H9 (cell line): ENCODE data around the gene MYO10. TPM values are rescaled to one million over a fixed set of nuclear protein-coding genes. Genes with fewer than 3 reads are reported as not detected.

Source experiments
- DNase-seq: peaks from one replicate; pipeline ENCODE4 v3.0.0-alpha.2; 2017
- H2AFZ ChIP-seq: one replicate; pipeline ENCODE4 v1.6.1; 2013; ENCODE audit warnings: mild to moderate bottlenecking, low read length, control low read depth, moderate library complexity
- H2AK5ac ChIP-seq: 2 replicates; pipeline ENCODE4 v1.6.1; 2013; ENCODE audit warnings: low read length, control low read depth, mixed read lengths; ENCODE audit not compliant: insufficient read length
- H2BK120ac ChIP-seq: one replicate; pipeline ENCODE4 v1.6.1; 2013; ENCODE audit warnings: low read depth, mild to moderate bottlenecking, low read length, control low read depth, inconsistent platforms; ENCODE audit not compliant: poor library complexity, severe bottlenecking
- H2BK12ac ChIP-seq: 2 replicates; pipeline ENCODE4 v1.6.1; 2013; ENCODE audit warnings: low read length, control low read depth, mixed read lengths, low read depth; ENCODE audit not compliant: insufficient read length
- H2BK15ac ChIP-seq: 2 replicates; pipeline ENCODE4 v1.6.1; 2013; ENCODE audit warnings: low read depth, low read length, control low read depth
- H2BK20ac ChIP-seq: one replicate; pipeline ENCODE4 v1.6.1; 2013; ENCODE audit warnings: low read depth, mild to moderate bottlenecking, low read length, control low read depth, inconsistent platforms; ENCODE audit not compliant: poor library complexity, severe bottlenecking
- H2BK5ac ChIP-seq: 2 replicates; pipeline ENCODE4 v1.6.1; 2013; ENCODE audit warnings: low read length, control low read depth, mixed read lengths; ENCODE audit not compliant: insufficient read length
- H3K14ac ChIP-seq: 2 replicates; pipeline ENCODE4 v1.6.1; 2013; ENCODE audit warnings: low read length, control low read depth; ENCODE audit not compliant: insufficient read depth
- H3K18ac ChIP-seq: 2 replicates; pipeline ENCODE4 v1.6.1; 2013; ENCODE audit warnings: low read depth, mild to moderate bottlenecking, mixed read lengths, low read length, control low read depth; ENCODE audit not compliant: insufficient read length
- H3K23ac ChIP-seq: 2 replicates; pipeline ENCODE4 v1.6.1; 2013; ENCODE audit warnings: low read length, control low read depth, mixed read lengths, low read depth; ENCODE audit not compliant: insufficient read length
- H3K23me2 ChIP-seq: 2 replicates; pipeline ENCODE4 v1.6.1; 2013; ENCODE audit warnings: low read depth, mild to moderate bottlenecking, mixed read lengths, low read length, control low read depth; ENCODE audit not compliant: insufficient read length, poor library complexity, severe bottlenecking
- H3K27ac ChIP-seq: 2 replicates; pipeline ENCODE4 v1.5.1; 2013; ENCODE audit warnings: low read length, control low read depth, mixed read lengths, low read depth; ENCODE audit not compliant: insufficient read length
- H3K27me3 ChIP-seq: 2 replicates; pipeline ENCODE4 v1.6.1; 2013; ENCODE audit warnings: low read length, control low read depth, inconsistent platforms; ENCODE audit not compliant: insufficient read depth
- H3K4ac ChIP-seq: 2 replicates; pipeline ENCODE4 v1.6.1; 2013; ENCODE audit warnings: low read depth, mild to moderate bottlenecking, control low read depth, inconsistent platforms, low read length, moderate library complexity
- H3K4me1 ChIP-seq: 2 replicates; pipeline ENCODE4 v1.6.1; 2013; ENCODE audit warnings: low read length, control low read depth, inconsistent platforms; ENCODE audit not compliant: insufficient read depth
- H3K4me2 ChIP-seq: 2 replicates; pipeline ENCODE4 v1.6.1; 2013; ENCODE audit warnings: low read length, control low read depth, mixed read lengths; ENCODE audit not compliant: insufficient read length, insufficient read depth
- H3K56ac ChIP-seq: 2 replicates; pipeline ENCODE4 v1.6.1; 2013; ENCODE audit warnings: low read depth, mild to moderate bottlenecking, mixed read lengths, low read length, control low read depth; ENCODE audit not compliant: insufficient read length
- H3K79me1 ChIP-seq: 2 replicates; pipeline ENCODE4 v1.6.1; 2013; ENCODE audit warnings: low read depth, mild to moderate bottlenecking, moderate library complexity, low read length, control low read depth, inconsistent platforms; ENCODE audit not compliant: insufficient read depth, poor library complexity, severe bottlenecking
- H3K79me2 ChIP-seq: 2 replicates; pipeline ENCODE4 v1.6.1; 2013; ENCODE audit warnings: low read length, control low read depth, inconsistent platforms; ENCODE audit not compliant: insufficient read depth
- H3K9ac ChIP-seq: 2 replicates; pipeline ENCODE4 v1.6.1; 2013; ENCODE audit warnings: low read length, control low read depth, mixed read lengths; ENCODE audit not compliant: insufficient read length; ENCODE audit errors: extremely low read depth
- H3K9me3 ChIP-seq: one replicate; pipeline ENCODE4 v1.6.1; 2013; ENCODE audit warnings: low read depth, low read length, inconsistent platforms; ENCODE audit not compliant: control insufficient read depth
- H3T11ph ChIP-seq: one replicate; pipeline ENCODE4 v1.6.1; 2013; ENCODE audit warnings: mild to moderate bottlenecking, low read length, control low read depth, inconsistent platforms
- H4K20me1 ChIP-seq: one replicate; pipeline ENCODE4 v1.6.1; 2013; ENCODE audit not compliant: control insufficient read depth, insufficient read length, insufficient read depth
- H4K5ac ChIP-seq: 2 replicates; pipeline ENCODE4 v1.6.1; 2013; ENCODE audit warnings: low read depth, mild to moderate bottlenecking, mixed read lengths, low read length, control low read depth; ENCODE audit not compliant: insufficient read length
- H4K8ac ChIP-seq: replicated peaks from 2 replicates; pipeline ENCODE4 v1.6.1; 2013; ENCODE audit warnings: low read length, control low read depth, mixed read lengths, low read depth; ENCODE audit not compliant: insufficient read length
- H4K91ac ChIP-seq: 2 replicates; pipeline ENCODE4 v1.6.1; 2013; ENCODE audit warnings: low read depth, mild to moderate bottlenecking, moderate library complexity, mixed read lengths, low read length, control low read depth; ENCODE audit not compliant: insufficient read length
- H3K27ac Mint-ChIP-seq, 3 experiments: 2 replicates in 2 of 3; 3 replicates in 1 of 3; pipeline ENCODE4 v1.8.0; 2020 to 2021; ENCODE audit warnings: mixed read lengths in 3 of 3, mild to moderate bottlenecking in 1 of 3, moderate library complexity in 1 of 3
- H3K27me3 Mint-ChIP-seq: 2 replicates; pipeline ENCODE4 v1.8.0; 2021; ENCODE audit warnings: low read depth, mild to moderate bottlenecking, moderate library complexity, mixed read lengths
- H3K36me3 Mint-ChIP-seq, 3 experiments: 2 replicates in 2 of 3; 3 replicates in 1 of 3; pipeline ENCODE4 v1.8.0; 2020 to 2021; ENCODE audit warnings: low read depth in 3 of 3, mixed read lengths in 3 of 3; ENCODE audit not compliant: insufficient read depth in 1 of 3
- H3K4me1 Mint-ChIP-seq, 2 experiments: 2 replicates each; pipeline ENCODE4 v1.8.0; 2020; ENCODE audit warnings: mixed read lengths in 2 of 2
- H3K4me3 Mint-ChIP-seq, 2 experiments: 2 replicates in 1 of 2; 3 replicates in 1 of 2; pipeline ENCODE4 v1.8.0; 2020 to 2021; ENCODE audit warnings: mild to moderate bottlenecking in 2 of 2, mixed read lengths in 2 of 2, moderate library complexity in 1 of 2
- H3K9me3 Mint-ChIP-seq, 2 experiments: 2 replicates in 1 of 2; 3 replicates in 1 of 2; pipeline ENCODE4 v1.8.0; 2020; ENCODE audit warnings: mild to moderate bottlenecking in 2 of 2, mixed read lengths in 2 of 2, moderate library complexity in 1 of 2
- CTCF ChIP-seq: fragments of 200-600 bp; sonication (generic); conservative IDR thresholded peaks from 3 replicates; pipeline ENCODE4 v1.8.0; 2021; ENCODE audit warnings: antibody characterized with exemption, mild to moderate bottlenecking
- WGBS: extraction: QIAGEN DNeasy Blood & Tissue Kit; methylation state at CpG from one replicate; pipeline ENCODE4 v1.1.7; 2013; ENCODE audit warnings: missing lambda C conversion rate, low lambda C conversion rate, mixed read lengths; ENCODE audit not compliant: insufficient read length; ENCODE audit errors: extremely low coverage; 5-methylcytosine and 5-hydroxymethylcytosine counted together
- total RNA-seq: library from RNA; stranded (reverse); gene quantifications from 2 replicates; pipeline ENCODE4 v1.2.1, GENCODE V29; 2021

MYO10 gene
- total RNA-seq, 1 experiment from 2014 or later, result 127 TPM

- no peak for TF ChIP-seq CTCF
- Histone ChIP-seq H2AK5ac (no peak overlapping the region), H3K27ac (no peak overlapping the region), H3K4me2 (no peak overlapping the region), H2BK120ac (no peak overlapping the region), H2BK20ac (no peak overlapping the region), H2BK5ac (no peak overlapping the region), H2BK15ac (no peak overlapping the region), H3K79me1 (peaks cover 9% of the 10 kb centered on the region), H3K56ac (no peak overlapping the region), H4K20me1 (no peaks in the 10 kb centered on the region), H3K23me2 (no peaks in the 10 kb centered on the region), H2AFZ (no peak overlapping the region), H4K8ac (no peak overlapping the region), H3K4ac (no peak overlapping the region), H3K4me1 (no peaks in the 10 kb centered on the region), H3K9me3 (no peaks in the 10 kb centered on the region), H3K27me3 (no peaks in the 10 kb centered on the region), H4K5ac (no peak overlapping the region), H3K14ac (no peak overlapping the region), H3K79me2 (no peaks in the 10 kb centered on the region), H3K18ac (no peak overlapping the region), H3K23ac (no peak overlapping the region), H3K9ac (no peak overlapping the region), H3T11ph (no peak overlapping the region), H4K91ac (no peak overlapping the region), H2BK12ac (no peak overlapping the region)
- WGBS, result no CpG with 5 or more reads among the region's 3 CpGs
- H3K36me3 Mint-ChIP-seq, result peaks cover 45 to 91% (median 85%) of the 10 kb centered on the region in 3 experiments; a peak in 6 of 7 replicates
- no peak for DNase-seq
- peaks cover 9% of the 10 kb centered on the region in 2 experiments for H3K4me1 Mint-ChIP-seq
- no peaks in the 10 kb centered on the region for H3K27me3 Mint-ChIP-seq
- peak overlapping the region in 2 of 3 experiments; percentile 78 to 80; a peak in 5 of 7 replicates for H3K27ac Mint-ChIP-seq
- H3K9me3 Mint-ChIP-seq, result no peaks in the 10 kb centered on the region
- H3K4me3 Mint-ChIP-seq, result no peak overlapping the region
Measured at GRCh38 chr5:16691731-16692130, 244.4 kb downstream of the MYO10 start.
